ENCODE measurements around the gene ZNF652.

ZNF652 gene

DNA sequence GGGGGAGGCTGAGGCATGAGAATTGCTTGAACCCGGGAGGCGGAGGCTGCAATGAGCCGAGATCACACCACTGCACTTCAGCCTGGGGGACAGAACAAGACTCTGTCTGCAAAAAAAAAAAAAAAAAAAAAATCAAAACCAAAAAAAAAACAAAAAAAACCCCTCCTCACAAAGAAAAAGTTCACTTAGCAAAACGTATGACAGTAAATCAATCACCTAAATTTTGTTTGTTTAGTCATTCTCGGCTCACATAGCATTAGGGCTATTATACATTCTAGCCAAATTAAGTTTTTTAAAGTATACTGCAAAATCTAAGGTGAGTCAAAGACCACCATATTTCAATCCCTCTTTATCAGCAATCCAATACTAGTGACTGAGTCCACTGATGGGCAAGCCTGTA lies 5.7 kb downstream of the ZNF652 start:
- H3K4me1 ChIP-seq (ENCODE audit: control insufficient read depth, insufficient read depth, low read length) = peaks cover 27% of the 10 kb centered on the region
- H3K9me3 ChIP-seq (ENCODE audit: control insufficient read depth, insufficient read depth, low read length) = no peaks in the 10 kb centered on the region
- no peaks in the 10 kb centered on the region for H3K36me3 ChIP-seq (ENCODE audit: control insufficient read depth, insufficient read depth, low read length)
- no peak overlapping the region for H3K4me3 ChIP-seq (ENCODE audit: low read depth, low read length)
- no peaks in the 10 kb centered on the region for H3K27me3 ChIP-seq (ENCODE audit: control insufficient read depth, insufficient read depth, low read length)
- H3K27ac ChIP-seq (ENCODE audit: low read depth, low read length) = no peak overlapping the region
- H3K9ac ChIP-seq (ENCODE audit: low read depth, low read length) = no peak overlapping the region

DNA sequence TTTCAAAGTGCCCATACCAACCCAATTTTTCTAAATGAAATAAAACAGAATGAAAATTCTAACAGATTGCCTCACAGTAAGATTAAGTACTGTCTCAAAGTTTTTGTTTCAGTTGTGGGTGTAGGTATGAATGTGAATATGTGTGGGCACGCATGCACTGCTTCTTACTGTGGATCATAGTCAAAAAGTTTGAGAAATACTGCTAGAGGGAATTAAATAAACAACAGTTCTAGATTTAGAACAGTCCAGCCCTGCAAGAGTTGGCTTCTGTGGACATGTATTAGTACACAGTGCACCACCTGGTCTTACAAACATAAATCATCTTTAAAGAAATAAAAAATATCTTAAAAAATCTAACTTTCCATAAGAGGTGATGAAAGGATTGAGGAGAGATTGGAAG lies 8.4 kb downstream of the ZNF652 start:
- Histone ChIP-seq H3K27me3 (ENCODE audit: control insufficient read depth, insufficient read depth, low read length) (no peaks in the 10 kb centered on the region), H3K36me3 (ENCODE audit: control insufficient read depth, insufficient read depth, low read length) (no peaks in the 10 kb centered on the region), H3K9ac (ENCODE audit: low read depth, low read length) (no peak overlapping the region), H3K9me3 (ENCODE audit: control insufficient read depth, insufficient read depth, low read length) (no peaks in the 10 kb centered on the region), H3K4me3 (ENCODE audit: low read depth, low read length) (no peak overlapping the region), H3K27ac (ENCODE audit: low read depth, low read length) (no peak overlapping the region), H3K4me1 (ENCODE audit: control insufficient read depth, insufficient read depth, low read length) (peaks cover 5% of the 10 kb centered on the region)

DNA sequence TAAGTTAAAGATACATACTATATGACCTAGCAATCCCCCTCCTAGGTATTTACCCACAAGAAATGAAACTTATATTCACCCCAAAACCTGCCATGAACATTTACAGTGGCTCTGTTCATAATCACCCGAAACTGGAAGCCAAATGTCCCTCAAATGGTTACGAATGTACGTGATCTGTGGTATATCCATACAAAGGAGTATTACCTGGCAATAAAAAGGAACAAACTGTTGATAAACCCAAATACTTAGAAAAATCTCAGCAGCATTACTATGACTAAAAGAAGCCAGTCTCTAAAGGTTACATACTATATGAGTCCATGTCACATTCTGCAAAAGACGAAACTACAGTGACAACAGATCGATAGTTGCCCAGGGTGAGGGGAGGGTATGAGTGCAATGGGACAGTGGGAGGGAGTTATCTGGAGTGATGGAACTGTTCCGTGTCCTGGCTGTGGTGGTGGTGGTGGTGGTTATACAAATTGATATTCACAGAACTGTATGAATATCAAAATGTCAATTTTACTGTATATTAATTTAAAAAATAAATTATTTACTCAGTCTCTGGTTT lies 9.4 kb downstream of the ZNF652 start:
- no peaks in the 10 kb centered on the region for H3K36me3 ChIP-seq (ENCODE audit: control insufficient read depth, insufficient read depth, low read length)
- H3K27me3 ChIP-seq (ENCODE audit: control insufficient read depth, insufficient read depth, low read length) = no peaks in the 10 kb centered on the region
- H3K9ac ChIP-seq (ENCODE audit: low read depth, low read length) = no peak overlapping the region
- H3K9me3 ChIP-seq (ENCODE audit: control insufficient read depth, insufficient read depth, low read length) = no peaks in the 10 kb centered on the region
- no peak overlapping the region for H3K4me3 ChIP-seq (ENCODE audit: low read depth, low read length)
- no peak overlapping the region for H3K27ac ChIP-seq (ENCODE audit: low read depth, low read length)
- H3K4me1 ChIP-seq (ENCODE audit: control insufficient read depth, insufficient read depth, low read length) = no peaks in the 10 kb centered on the region

DNA sequence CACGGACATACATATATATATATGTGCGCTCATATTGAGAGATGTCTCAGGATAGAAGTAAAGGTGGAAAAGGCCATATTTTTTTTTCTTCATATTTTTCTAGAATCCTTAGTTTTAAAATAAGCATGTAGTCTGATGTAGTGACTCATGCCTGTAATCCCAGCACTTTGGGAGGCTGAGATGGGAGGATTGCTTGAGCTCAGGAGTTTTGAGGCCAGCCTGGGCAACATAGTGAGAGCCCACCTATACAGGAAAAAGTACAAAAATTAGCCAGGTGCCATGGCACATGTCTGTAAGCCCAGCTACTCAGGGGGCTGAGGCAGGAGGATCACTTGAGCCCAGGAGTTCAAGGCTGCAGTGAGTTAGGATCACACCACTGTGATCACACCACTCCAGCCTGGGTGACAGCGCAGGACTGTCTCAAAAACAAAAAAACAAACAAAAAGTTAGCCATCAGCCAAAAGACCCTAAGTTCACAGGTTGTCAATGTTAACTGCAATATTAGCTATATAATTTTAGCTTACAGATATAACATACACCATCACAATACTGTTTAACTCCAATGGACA lies 10.4 kb downstream of the ZNF652 start:
- H3K4me1 ChIP-seq (ENCODE audit: control insufficient read depth, insufficient read depth, low read length) = no peaks in the 10 kb centered on the region

DNA sequence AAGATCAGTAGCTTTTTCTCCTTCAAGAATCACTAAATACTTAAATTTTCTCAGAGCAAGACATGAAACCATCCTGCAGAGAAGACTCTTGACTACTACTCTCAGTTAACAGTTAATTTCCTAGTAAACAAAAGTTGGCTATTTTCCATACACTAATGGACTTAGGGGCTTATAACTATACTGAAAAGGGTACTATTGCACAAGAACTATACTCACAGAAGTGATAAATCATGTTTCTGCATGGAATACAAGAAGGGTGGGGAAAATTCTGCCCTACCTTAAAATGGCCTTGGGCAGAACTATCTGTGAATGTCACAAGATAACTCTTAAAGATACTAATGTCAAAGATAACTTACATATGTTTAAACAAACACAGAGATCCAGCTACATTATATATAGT lies 12.5 kb downstream of the ZNF652 start:
- no peaks in the 10 kb centered on the region for H3K4me1 ChIP-seq (ENCODE audit: control insufficient read depth, insufficient read depth, low read length)
- H3K9ac ChIP-seq (ENCODE audit: low read depth, low read length) = no peak overlapping the region
- no peaks in the 10 kb centered on the region for H3K36me3 ChIP-seq (ENCODE audit: control insufficient read depth, insufficient read depth, low read length)
- H3K27ac ChIP-seq (ENCODE audit: low read depth, low read length) = no peak overlapping the region
- no peaks in the 10 kb centered on the region for H3K9me3 ChIP-seq (ENCODE audit: control insufficient read depth, insufficient read depth, low read length)
- no peak overlapping the region for H3K4me3 ChIP-seq (ENCODE audit: low read depth, low read length)
- no peaks in the 10 kb centered on the region for H3K27me3 ChIP-seq (ENCODE audit: control insufficient read depth, insufficient read depth, low read length)

More for the DNA sequence above, 10.4 kb downstream of the ZNF652 start:
- Histone ChIP-seq H3K27ac (ENCODE audit: low read depth, low read length) (no peak overlapping the region), H3K4me3 (ENCODE audit: low read depth, low read length) (no peak overlapping the region), H3K9me3 (ENCODE audit: control insufficient read depth, insufficient read depth, low read length) (no peaks in the 10 kb centered on the region), H3K36me3 (ENCODE audit: control insufficient read depth, insufficient read depth, low read length) (no peaks in the 10 kb centered on the region), H3K27me3 (ENCODE audit: control insufficient read depth, insufficient read depth, low read length) (no peaks in the 10 kb centered on the region), H3K9ac (ENCODE audit: low read depth, low read length) (no peak overlapping the region)

DNA sequence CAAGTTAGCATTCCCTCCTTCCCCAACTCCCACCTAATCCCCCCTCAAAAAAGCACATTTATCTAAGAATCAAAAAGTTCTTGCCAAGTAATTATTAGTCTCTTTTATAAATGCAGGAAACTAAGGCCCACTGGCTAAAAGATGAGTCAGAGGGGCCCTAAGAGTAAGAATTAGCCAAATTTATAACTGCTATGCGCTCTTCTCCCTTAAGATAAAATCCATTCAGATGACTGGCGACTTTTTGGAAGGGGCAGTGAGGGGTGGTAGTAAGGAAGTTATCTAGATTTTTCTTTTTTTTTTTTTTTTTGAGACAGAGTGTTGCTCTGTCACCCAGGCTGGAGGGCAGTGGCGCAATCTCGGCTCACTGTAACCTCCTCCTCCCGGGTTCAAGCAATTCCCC lies 17.1 kb downstream of the ZNF652 start:
- no peak overlapping the region for H3K4me3 ChIP-seq (ENCODE audit: low read depth, low read length)
- H3K4me1 ChIP-seq (ENCODE audit: control insufficient read depth, insufficient read depth, low read length) = no peaks in the 10 kb centered on the region
- H3K9ac ChIP-seq (ENCODE audit: low read depth, low read length) = no peak overlapping the region

DNA sequence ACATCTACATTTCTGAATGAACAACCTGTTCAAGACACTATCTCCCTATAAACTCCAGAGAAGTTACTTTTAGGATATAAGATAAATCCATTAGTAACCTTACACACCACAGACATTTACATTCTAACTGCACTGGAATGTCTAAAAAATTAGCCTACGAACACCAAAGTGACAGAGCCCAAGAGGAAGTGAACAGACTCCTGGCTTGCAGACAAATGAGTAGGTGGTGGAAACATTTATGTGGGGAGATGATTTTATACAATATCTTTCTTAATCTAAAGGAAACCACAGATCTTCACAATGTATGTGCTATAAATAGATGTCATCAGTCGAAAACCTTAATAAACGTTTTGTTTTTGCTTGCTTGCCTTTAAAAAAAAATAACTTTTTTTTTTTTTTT lies 18.8 kb downstream of the ZNF652 start:
- H3K27me3 ChIP-seq (ENCODE audit: control insufficient read depth, insufficient read depth, low read length) = no peaks in the 10 kb centered on the region
- no peaks in the 10 kb centered on the region for H3K36me3 ChIP-seq (ENCODE audit: control insufficient read depth, insufficient read depth, low read length)
- H3K4me1 ChIP-seq (ENCODE audit: control insufficient read depth, insufficient read depth, low read length) = no peaks in the 10 kb centered on the region
- no peak overlapping the region for H3K4me3 ChIP-seq (ENCODE audit: low read depth, low read length)
- no peak overlapping the region for H3K9ac ChIP-seq (ENCODE audit: low read depth, low read length)
- no peak overlapping the region for H3K27ac ChIP-seq (ENCODE audit: low read depth, low read length)
- no peaks in the 10 kb centered on the region for H3K9me3 ChIP-seq (ENCODE audit: control insufficient read depth, insufficient read depth, low read length)

More for the DNA sequence above, 17.1 kb downstream of the ZNF652 start:
- Histone ChIP-seq H3K27ac (ENCODE audit: low read depth, low read length) (no peak overlapping the region), H3K27me3 (ENCODE audit: control insufficient read depth, insufficient read depth, low read length) (no peaks in the 10 kb centered on the region), H3K36me3 (ENCODE audit: control insufficient read depth, insufficient read depth, low read length) (no peaks in the 10 kb centered on the region), H3K9me3 (ENCODE audit: control insufficient read depth, insufficient read depth, low read length) (no peaks in the 10 kb centered on the region)

DNA sequence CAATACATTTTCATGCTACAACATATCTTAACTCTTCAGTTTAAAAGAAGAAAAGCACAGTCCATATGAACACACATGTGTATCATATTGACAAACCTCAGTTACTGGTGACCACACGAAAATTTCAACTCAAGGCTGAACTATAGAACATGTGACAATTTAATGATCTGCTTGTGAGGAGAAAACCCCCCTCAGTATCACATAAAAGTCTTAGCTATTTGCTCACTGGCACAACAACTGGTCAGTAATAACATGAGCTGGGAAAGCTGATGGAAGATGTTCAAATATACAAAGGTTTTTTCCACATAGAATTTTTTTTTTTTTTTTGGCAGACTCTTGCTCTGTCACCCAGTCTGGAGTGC lies 19.5 kb downstream of the ZNF652 start:
- Histone ChIP-seq H3K9me3 (ENCODE audit: control insufficient read depth, insufficient read depth, low read length) (no peaks in the 10 kb centered on the region), H3K4me3 (ENCODE audit: low read depth, low read length) (no peak overlapping the region), H3K36me3 (ENCODE audit: control insufficient read depth, insufficient read depth, low read length) (no peaks in the 10 kb centered on the region), H3K27ac (ENCODE audit: low read depth, low read length) (no peak overlapping the region), H3K9ac (ENCODE audit: low read depth, low read length) (no peak overlapping the region), H3K4me1 (ENCODE audit: control insufficient read depth, insufficient read depth, low read length) (no peaks in the 10 kb centered on the region), H3K27me3 (ENCODE audit: control insufficient read depth, insufficient read depth, low read length) (no peaks in the 10 kb centered on the region)

DNA sequence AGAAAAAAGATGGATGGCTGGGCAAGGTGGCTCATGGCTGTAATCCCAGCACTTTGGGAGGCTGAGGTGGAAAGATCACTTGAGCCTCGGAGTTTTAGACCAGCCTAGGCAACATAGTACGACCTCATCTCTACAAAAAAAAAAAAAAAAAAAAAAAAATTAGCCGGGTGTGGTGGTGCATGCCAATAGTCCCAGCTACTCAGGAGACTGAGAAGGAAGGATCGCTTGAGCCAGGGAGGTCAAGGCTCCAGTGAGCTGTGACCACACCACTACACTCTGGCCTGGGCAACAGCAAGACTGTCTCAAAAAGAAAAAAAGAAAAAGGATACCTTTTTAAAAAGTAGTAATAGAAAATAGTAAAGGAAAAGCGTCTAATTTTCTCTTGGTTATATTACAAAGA lies 20.7 kb downstream of the ZNF652 start:
- no peak overlapping the region for H3K9ac ChIP-seq (ENCODE audit: low read depth, low read length)

DNA sequence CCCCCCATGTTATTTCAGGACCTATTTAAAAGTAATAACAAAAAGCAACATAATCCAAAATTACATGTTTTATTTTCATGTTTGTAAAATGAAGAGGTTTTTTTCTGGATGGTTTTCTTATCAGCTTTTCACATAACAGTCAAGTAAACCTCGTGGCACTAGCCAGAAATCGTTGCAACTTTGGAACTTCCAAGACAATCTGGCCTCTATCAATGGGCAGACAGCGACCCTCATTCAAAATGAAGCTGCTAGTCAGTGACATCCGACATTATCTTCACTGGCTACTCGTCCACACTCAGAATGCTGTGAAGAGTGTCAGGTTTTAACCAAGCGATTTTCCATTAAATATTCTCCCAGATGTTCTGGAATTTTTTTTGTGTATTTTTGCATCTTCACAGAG lies 22.7 kb downstream of the ZNF652 start:
- no peaks in the 10 kb centered on the region for H3K27me3 ChIP-seq (ENCODE audit: control insufficient read depth, insufficient read depth, low read length)
- no peaks in the 10 kb centered on the region for H3K4me1 ChIP-seq (ENCODE audit: control insufficient read depth, insufficient read depth, low read length)
- H3K9me3 ChIP-seq (ENCODE audit: control insufficient read depth, insufficient read depth, low read length) = no peaks in the 10 kb centered on the region
- H3K36me3 ChIP-seq (ENCODE audit: control insufficient read depth, insufficient read depth, low read length) = no peaks in the 10 kb centered on the region
- H3K9ac ChIP-seq (ENCODE audit: low read depth, low read length) = no peak overlapping the region
- no peak overlapping the region for H3K27ac ChIP-seq (ENCODE audit: low read depth, low read length)
- no peak overlapping the region for H3K4me3 ChIP-seq (ENCODE audit: low read depth, low read length)

More for the DNA sequence above, 20.7 kb downstream of the ZNF652 start:
- H3K4me1 ChIP-seq (ENCODE audit: control insufficient read depth, insufficient read depth, low read length) = no peaks in the 10 kb centered on the region
- H3K27ac ChIP-seq (ENCODE audit: low read depth, low read length) = no peak overlapping the region
- no peaks in the 10 kb centered on the region for H3K36me3 ChIP-seq (ENCODE audit: control insufficient read depth, insufficient read depth, low read length)
- no peaks in the 10 kb centered on the region for H3K9me3 ChIP-seq (ENCODE audit: control insufficient read depth, insufficient read depth, low read length)
- H3K27me3 ChIP-seq (ENCODE audit: control insufficient read depth, insufficient read depth, low read length) = no peaks in the 10 kb centered on the region
- H3K4me3 ChIP-seq (ENCODE audit: low read depth, low read length) = no peak overlapping the region

DNA sequence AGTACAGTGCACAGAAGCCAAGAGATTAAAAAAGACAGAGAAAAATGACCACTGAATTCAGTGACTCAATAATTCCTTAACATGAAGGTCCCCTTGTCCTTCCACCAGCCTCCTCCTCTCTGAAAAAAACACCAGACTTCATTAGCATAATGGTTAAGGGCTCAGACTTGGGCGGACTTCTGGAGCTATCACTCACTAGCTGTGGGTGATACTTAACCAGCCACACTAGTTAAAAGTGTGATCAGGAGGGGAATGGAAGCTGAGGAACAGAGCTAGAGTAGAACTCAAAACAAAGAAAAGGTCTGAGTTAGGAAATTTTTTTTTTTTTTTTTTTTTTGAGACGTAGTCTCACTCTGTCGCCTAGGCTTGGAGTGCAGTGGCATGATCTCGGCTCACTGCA lies 23.2 kb downstream of the ZNF652 start:
- Histone ChIP-seq H3K9ac (ENCODE audit: low read depth, low read length) (no peak overlapping the region), H3K4me3 (ENCODE audit: low read depth, low read length) (no peak overlapping the region), H3K36me3 (ENCODE audit: control insufficient read depth, insufficient read depth, low read length) (no peaks in the 10 kb centered on the region), H3K4me1 (ENCODE audit: control insufficient read depth, insufficient read depth, low read length) (no peaks in the 10 kb centered on the region), H3K9me3 (ENCODE audit: control insufficient read depth, insufficient read depth, low read length) (no peaks in the 10 kb centered on the region), H3K27ac (ENCODE audit: low read depth, low read length) (no peak overlapping the region), H3K27me3 (ENCODE audit: control insufficient read depth, insufficient read depth, low read length) (no peaks in the 10 kb centered on the region)
